ENCODE results near the gene ANKRA2. TPM values are rescaled to one million over a fixed set of nuclear protein-coding genes. Genes with fewer than 3 reads are reported as not detected.

ANKRA2 gene
- total RNA-seq, 1 donor from 2014 or later = 28.4 TPM

- no peak for DNase-seq (ENCODE audit: low spot score, unreplicated experiment)
- H3K9me3 Mint-ChIP-seq (ENCODE audit: low read depth) = no peaks in the 10 kb centered on the region
- H3K4me1 Mint-ChIP-seq (ENCODE audit: low read depth) = peaks cover 23% of the 10 kb centered on the region
- peaks cover 5% of the 10 kb centered on the region for H3K36me3 Mint-ChIP-seq (ENCODE audit: insufficient read depth)
- TF ChIP-seq CTCF (IDR thresholded peaks at IDR 0.05; ENCODE audit: unreplicated experiment) = no peak
- no peaks in the 10 kb centered on the region for H3K27me3 Mint-ChIP-seq
- peak overlapping the region; percentile 99 for H3K27ac Mint-ChIP-seq
- H3K4me3 Mint-ChIP-seq (ENCODE audit: low read depth) = peak overlapping the region; percentile 97
These were observed 764 bp downstream of the ANKRA2 start for GRCh38 chr5:73564675-73565074.

- no peak for DNase-seq (ENCODE audit: low spot score, unreplicated experiment)
- peak overlapping the region; percentile 97 for H3K4me3 Mint-ChIP-seq (ENCODE audit: low read depth)
- peaks cover 23% of the 10 kb centered on the region for H3K4me1 Mint-ChIP-seq (ENCODE audit: low read depth)
- no peaks in the 10 kb centered on the region for H3K27me3 Mint-ChIP-seq
- peak overlapping the region; percentile 99 for H3K27ac Mint-ChIP-seq
- TF ChIP-seq CTCF (IDR thresholded peaks at IDR 0.05; ENCODE audit: unreplicated experiment) = no peak
- H3K36me3 Mint-ChIP-seq (ENCODE audit: insufficient read depth) = peaks cover 5% of the 10 kb centered on the region
- no peaks in the 10 kb centered on the region for H3K9me3 Mint-ChIP-seq (ENCODE audit: low read depth)
These were observed 1.4 kb downstream of the ANKRA2 start for GRCh38 chr5:73564018-73564417.

GRCh38 chr5:73558950-73559349, 6.5 kb downstream of the ANKRA2 start:
- TF ChIP-seq CTCF (IDR thresholded peaks at IDR 0.05; ENCODE audit: unreplicated experiment) = no peak
- no peaks in the 10 kb centered on the region for H3K9me3 Mint-ChIP-seq (ENCODE audit: low read depth)
- no peak overlapping the region for H3K4me3 Mint-ChIP-seq (ENCODE audit: low read depth)
- no peaks in the 10 kb centered on the region for H3K27me3 Mint-ChIP-seq
- H3K4me1 Mint-ChIP-seq (ENCODE audit: low read depth) = peaks cover 7% of the 10 kb centered on the region
- DNase-seq (ENCODE audit: low spot score, unreplicated experiment) = no peak
- no peak overlapping the region for H3K27ac Mint-ChIP-seq
- peaks cover 9% of the 10 kb centered on the region for H3K36me3 Mint-ChIP-seq (ENCODE audit: insufficient read depth)

GRCh38 chr5:73552642-73553041, 12.8 kb downstream of the ANKRA2 start:
- Mint-ChIP-seq H3K4me3 (ENCODE audit: low read depth) (no peak overlapping the region), H3K9me3 (ENCODE audit: low read depth) (no peaks in the 10 kb centered on the region), H3K4me1 (ENCODE audit: low read depth) (no peaks in the 10 kb centered on the region), H3K36me3 (ENCODE audit: insufficient read depth) (peaks cover 4% of the 10 kb centered on the region), H3K27ac (no peak overlapping the region), H3K27me3 (no peaks in the 10 kb centered on the region)
- DNase-seq (ENCODE audit: low spot score, unreplicated experiment) = no peak
- no peak for TF ChIP-seq CTCF (IDR thresholded peaks at IDR 0.05; ENCODE audit: unreplicated experiment)

- H3K27ac Mint-ChIP-seq = no peak overlapping the region
- no peaks in the 10 kb centered on the region for H3K27me3 Mint-ChIP-seq
- H3K9me3 Mint-ChIP-seq (ENCODE audit: low read depth) = no peaks in the 10 kb centered on the region
- no peak for TF ChIP-seq CTCF (IDR thresholded peaks at IDR 0.05; ENCODE audit: unreplicated experiment)
- no peaks in the 10 kb centered on the region for H3K4me1 Mint-ChIP-seq (ENCODE audit: low read depth)
- no peak overlapping the region for H3K4me3 Mint-ChIP-seq (ENCODE audit: low read depth)
- no peak for DNase-seq (ENCODE audit: low spot score, unreplicated experiment)
- peaks cover 4% of the 10 kb centered on the region for H3K36me3 Mint-ChIP-seq (ENCODE audit: insufficient read depth)
These were observed 15.4 kb downstream of the ANKRA2 start for GRCh38 chr5:73550016-73550415.
